ENCODE data around the gene PPP1R13B. TPM values are rescaled to one million over a fixed set of nuclear protein-coding genes. Genes with fewer than 3 reads are reported as not detected.

The PPP1R13B gene
- polyA plus RNA-seq, 1 of the 3 experiments (the other 2 are of a cell fraction) = 5.7 TPM

DNA sequence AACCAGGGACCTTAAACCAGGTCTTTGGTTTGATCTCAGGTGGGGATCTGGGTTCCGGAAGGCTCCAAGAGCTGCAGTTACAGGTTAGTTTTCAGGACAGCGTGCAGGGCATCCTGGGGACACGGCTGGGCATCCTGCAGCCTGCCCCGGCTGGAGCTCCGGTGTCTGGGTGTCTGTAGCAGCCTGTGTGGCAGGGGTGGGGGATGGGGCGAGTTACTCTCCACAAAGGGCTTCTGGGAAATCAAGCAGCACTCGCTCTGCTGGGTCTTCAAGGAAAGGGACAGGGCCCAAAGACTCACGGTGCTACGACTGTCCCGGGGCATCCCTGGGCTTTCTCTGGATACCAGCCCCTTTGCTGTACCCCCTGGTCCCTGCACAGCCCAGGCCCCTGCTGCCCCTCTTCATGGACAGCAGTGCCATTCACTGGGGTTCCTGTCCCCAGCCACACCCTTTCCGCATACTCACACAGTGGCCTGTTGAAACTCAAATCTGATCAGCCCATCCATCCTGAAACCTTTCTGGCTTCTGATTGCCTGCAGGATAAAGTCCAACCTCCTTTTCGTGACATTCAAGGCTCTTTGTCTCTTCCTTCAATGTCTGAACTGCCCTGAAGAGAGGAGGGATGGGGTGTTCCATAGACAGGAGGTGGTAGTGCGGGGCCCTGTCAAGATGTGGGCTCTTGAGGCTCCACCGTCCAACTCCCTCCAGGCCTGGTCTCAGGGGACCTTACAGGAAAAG is 22.2 kb upstream of the PPP1R13B start:
- no peaks in the 10 kb centered on the region for H3K9me3 ChIP-seq
- no peak overlapping the region for H3K9ac ChIP-seq
- DNase-seq = peak; percentile 46
- no peaks in the 10 kb centered on the region for H3K79me2 ChIP-seq (ENCODE audit: insufficient read depth)
- CTCF ChIA-PET = interaction anchor here (0.8 kb wide), 1 partner anchor 18 kb away, joined by 3 read pairs; no protein-coding TSS in a partner anchor
- no peak overlapping the region for H3K27ac ChIP-seq (ENCODE audit: low read depth in 2 of 2, low read length in 1 of 2)
- no peak for TF ChIP-seq TAF1 (IDR thresholded peaks at IDR 0.05; ENCODE audit: borderline replicate concordance, low read depth, low read length)
- no peak for TF ChIP-seq GABPA (IDR thresholded peaks at IDR 0.05; ENCODE audit: low read depth)
- H3F3A ChIP-seq (replicated peaks; ENCODE audit: insufficient read depth) = no peaks in the 10 kb centered on the region
- H4K20me1 ChIP-seq (ENCODE audit: insufficient read depth) = no peaks in the 10 kb centered on the region
- no peaks in the 10 kb centered on the region for H3K36me3 ChIP-seq (replicated peaks in 1 of 2; ENCODE audit: control insufficient read depth in 1 of 2, insufficient read depth in 2 of 2, low read length in 1 of 2)
- no peaks in the 10 kb centered on the region for H3K27me3 ChIP-seq (ENCODE audit: insufficient read depth)
- H3K9me2 ChIP-seq = no peaks in the 10 kb centered on the region
- no peak overlapping the region for H3K4me3 ChIP-seq (ENCODE audit: low read depth in 2 of 2, low read length in 1 of 2)
- POLR2A ChIA-PET = no interaction called here
- 88% methylated on average over 9 of the region's 14 CpGs for WGBS (ENCODE audit: low lambda C conversion rate)
- H2AFZ ChIP-seq (ENCODE audit: low read depth) = no peak overlapping the region
- H3K4me2 ChIP-seq = no peak overlapping the region
- H3K4me1 ChIP-seq (ENCODE audit: control insufficient read depth in 1 of 2, insufficient read depth in 2 of 2, low read depth in 1 of 2, low read length in 1 of 2) = peaks cover 0 to 14% of the 10 kb centered on the region in 2 experiments; a peak in 1 of 4 replicates

DNA sequence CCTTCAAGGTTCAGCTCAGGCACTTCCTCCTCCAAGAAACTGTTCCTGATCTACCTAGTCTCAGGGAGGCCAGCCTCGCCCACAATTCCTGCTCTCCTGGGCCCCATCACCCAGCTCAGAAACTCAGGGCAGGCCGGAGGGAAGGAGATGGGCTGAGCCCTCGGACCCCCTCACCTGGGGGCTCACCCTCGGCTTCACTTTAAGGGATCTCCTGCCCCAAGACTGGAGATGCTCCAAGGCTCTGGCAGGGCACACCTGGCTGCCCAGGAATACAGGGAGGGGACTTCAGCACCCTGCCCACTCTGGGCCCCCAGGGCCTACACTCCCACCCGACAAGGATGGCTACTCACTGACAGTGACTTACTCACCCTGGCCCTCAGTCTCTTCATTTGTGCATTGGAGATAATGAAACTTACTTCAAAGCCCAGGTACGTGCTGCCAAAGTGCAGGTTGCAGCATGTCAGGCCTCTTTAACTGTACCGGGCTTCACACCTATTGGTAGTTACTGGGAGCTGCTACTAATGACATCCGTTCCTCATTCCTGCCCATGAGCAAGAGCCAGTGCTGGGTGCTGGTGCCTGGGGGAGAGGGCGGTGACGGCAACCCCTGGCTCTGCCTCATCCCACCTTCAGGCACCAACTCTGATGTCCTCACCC is 21.0 kb upstream of the PPP1R13B start:
- H3K9ac ChIP-seq = no peak overlapping the region

More for the DNA sequence above, 21.0 kb upstream of the PPP1R13B start:
- WGBS (ENCODE audit: low lambda C conversion rate) = 93% methylated on average over 9 of the region's 10 CpGs
- Histone ChIP-seq H3K79me2 (ENCODE audit: insufficient read depth) (no peaks in the 10 kb centered on the region), H3K4me1 (ENCODE audit: control insufficient read depth in 1 of 2, insufficient read depth in 2 of 2, low read depth in 1 of 2, low read length in 1 of 2) (peaks cover 0 to 14% of the 10 kb centered on the region in 2 experiments; a peak in 1 of 4 replicates), H3F3A (replicated peaks; ENCODE audit: insufficient read depth) (no peaks in the 10 kb centered on the region), H3K9me2 (no peaks in the 10 kb centered on the region), H2AFZ (ENCODE audit: low read depth) (no peak overlapping the region), H3K27ac (ENCODE audit: low read depth in 2 of 2, low read length in 1 of 2) (no peak overlapping the region), H3K9me3 (no peaks in the 10 kb centered on the region), H3K36me3 (replicated peaks in 1 of 2; ENCODE audit: control insufficient read depth in 1 of 2, insufficient read depth in 2 of 2, low read length in 1 of 2) (no peaks in the 10 kb centered on the region), H3K4me3 (ENCODE audit: low read depth in 2 of 2, low read length in 1 of 2) (no peak overlapping the region), H3K27me3 (ENCODE audit: insufficient read depth) (no peaks in the 10 kb centered on the region), H4K20me1 (ENCODE audit: insufficient read depth) (no peaks in the 10 kb centered on the region), H3K4me2 (no peak overlapping the region)
- POLR2A ChIA-PET = no interaction called here
- CTCF ChIA-PET = interaction anchor here (2.9 kb wide), 1 partner anchor 42 kb away, joined by 10 read pairs; no protein-coding TSS in a partner anchor
- TF ChIP-seq, protein P1, sequence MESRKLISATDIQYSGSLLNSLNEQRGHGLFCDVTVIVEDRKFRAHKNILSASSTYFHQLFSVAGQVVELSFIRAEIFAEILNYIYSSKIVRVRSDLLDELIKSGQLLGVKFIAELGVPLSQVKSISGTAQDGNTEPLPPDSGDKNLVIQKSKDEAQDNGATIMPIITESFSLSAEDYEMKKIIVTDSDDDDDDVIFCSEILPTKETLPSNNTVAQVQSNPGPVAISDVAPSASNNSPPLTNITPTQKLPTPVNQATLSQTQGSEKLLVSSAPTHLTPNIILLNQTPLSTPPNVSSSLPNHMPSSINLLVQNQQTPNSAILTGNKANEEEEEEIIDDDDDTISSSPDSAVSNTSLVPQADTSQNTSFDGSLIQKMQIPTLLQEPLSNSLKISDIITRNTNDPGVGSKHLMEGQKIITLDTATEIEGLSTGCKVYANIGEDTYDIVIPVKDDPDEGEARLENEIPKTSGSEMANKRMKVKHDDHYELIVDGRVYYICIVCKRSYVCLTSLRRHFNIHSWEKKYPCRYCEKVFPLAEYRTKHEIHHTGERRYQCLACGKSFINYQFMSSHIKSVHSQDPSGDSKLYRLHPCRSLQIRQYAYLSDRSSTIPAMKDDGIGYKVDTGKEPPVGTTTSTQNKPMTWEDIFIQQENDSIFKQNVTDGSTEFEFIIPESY (IDR thresholded peaks at IDR 0.05; ENCODE audit: borderline replicate concordance, low read depth) = no peak
- TF ChIP-seq GATA2 (CRISPR knock-in tag; IDR thresholded peaks at IDR 0.05) (no peak), NFIC (IDR thresholded peaks at IDR 0.05; ENCODE audit: borderline replicate concordance) (no peak), EP300 (IDR thresholded peaks at IDR 0.05; ENCODE audit: borderline replicate concordance in 1 of 2, low read depth in 1 of 2, low read length in 1 of 2) (no peak), ELF1 (IDR thresholded peaks at IDR 0.05) (no peak), RCOR1 (IDR thresholded peaks at IDR 0.05; ENCODE audit: low read length) (no peak), CHD2 (IDR thresholded peaks at IDR 0.05; ENCODE audit: low read length, partially characterized antibody) (no peak), FOSL2 (IDR thresholded peaks at IDR 0.05; ENCODE audit: borderline replicate concordance, low read depth) (no peak), MEF2A (IDR thresholded peaks at IDR 0.05; ENCODE audit: borderline replicate concordance, low read depth) (no peak), NRF1 (IDR thresholded peaks at IDR 0.05; ENCODE audit: low read depth, low read length) (no peak), TEAD4 (IDR thresholded peaks at IDR 0.05; ENCODE audit: borderline replicate concordance, insufficient read depth) (no peak), EZH2phosphoT487 (IDR thresholded peaks at IDR 0.05; ENCODE audit: borderline replicate concordance, low read depth) (no peak), JUND (IDR thresholded peaks at IDR 0.05) (no peak)
- TF ChIP-seq, protein P2, sequence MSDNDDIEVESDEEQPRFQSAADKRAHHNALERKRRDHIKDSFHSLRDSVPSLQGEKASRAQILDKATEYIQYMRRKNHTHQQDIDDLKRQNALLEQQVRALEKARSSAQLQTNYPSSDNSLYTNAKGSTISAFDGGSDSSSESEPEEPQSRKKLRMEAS (IDR thresholded peaks at IDR 0.05; ENCODE audit: low read depth) = no peak
- TF ChIP-seq, protein P3, sequence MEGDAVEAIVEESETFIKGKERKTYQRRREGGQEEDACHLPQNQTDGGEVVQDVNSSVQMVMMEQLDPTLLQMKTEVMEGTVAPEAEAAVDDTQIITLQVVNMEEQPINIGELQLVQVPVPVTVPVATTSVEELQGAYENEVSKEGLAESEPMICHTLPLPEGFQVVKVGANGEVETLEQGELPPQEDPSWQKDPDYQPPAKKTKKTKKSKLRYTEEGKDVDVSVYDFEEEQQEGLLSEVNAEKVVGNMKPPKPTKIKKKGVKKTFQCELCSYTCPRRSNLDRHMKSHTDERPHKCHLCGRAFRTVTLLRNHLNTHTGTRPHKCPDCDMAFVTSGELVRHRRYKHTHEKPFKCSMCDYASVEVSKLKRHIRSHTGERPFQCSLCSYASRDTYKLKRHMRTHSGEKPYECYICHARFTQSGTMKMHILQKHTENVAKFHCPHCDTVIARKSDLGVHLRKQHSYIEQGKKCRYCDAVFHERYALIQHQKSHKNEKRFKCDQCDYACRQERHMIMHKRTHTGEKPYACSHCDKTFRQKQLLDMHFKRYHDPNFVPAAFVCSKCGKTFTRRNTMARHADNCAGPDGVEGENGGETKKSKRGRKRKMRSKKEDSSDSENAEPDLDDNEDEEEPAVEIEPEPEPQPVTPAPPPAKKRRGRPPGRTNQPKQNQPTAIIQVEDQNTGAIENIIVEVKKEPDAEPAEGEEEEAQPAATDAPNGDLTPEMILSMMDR (IDR thresholded peaks at IDR 0.05) = no peak
- TF ChIP-seq, protein P4, sequence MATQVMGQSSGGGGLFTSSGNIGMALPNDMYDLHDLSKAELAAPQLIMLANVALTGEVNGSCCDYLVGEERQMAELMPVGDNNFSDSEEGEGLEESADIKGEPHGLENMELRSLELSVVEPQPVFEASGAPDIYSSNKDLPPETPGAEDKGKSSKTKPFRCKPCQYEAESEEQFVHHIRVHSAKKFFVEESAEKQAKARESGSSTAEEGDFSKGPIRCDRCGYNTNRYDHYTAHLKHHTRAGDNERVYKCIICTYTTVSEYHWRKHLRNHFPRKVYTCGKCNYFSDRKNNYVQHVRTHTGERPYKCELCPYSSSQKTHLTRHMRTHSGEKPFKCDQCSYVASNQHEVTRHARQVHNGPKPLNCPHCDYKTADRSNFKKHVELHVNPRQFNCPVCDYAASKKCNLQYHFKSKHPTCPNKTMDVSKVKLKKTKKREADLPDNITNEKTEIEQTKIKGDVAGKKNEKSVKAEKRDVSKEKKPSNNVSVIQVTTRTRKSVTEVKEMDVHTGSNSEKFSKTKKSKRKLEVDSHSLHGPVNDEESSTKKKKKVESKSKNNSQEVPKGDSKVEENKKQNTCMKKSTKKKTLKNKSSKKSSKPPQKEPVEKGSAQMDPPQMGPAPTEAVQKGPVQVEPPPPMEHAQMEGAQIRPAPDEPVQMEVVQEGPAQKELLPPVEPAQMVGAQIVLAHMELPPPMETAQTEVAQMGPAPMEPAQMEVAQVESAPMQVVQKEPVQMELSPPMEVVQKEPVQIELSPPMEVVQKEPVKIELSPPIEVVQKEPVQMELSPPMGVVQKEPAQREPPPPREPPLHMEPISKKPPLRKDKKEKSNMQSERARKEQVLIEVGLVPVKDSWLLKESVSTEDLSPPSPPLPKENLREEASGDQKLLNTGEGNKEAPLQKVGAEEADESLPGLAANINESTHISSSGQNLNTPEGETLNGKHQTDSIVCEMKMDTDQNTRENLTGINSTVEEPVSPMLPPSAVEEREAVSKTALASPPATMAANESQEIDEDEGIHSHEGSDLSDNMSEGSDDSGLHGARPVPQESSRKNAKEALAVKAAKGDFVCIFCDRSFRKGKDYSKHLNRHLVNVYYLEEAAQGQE (IDR thresholded peaks at IDR 0.05; ENCODE audit: low read depth, low read length) = no peak
- DNase-seq = peak; percentile 27
